ENCODE measurements around the gene LRRC55.

Gene LRRC55

GRCh38 chr11:57202281-57202680 lies 20.5 kb downstream of the LRRC55 start:
- DNase-seq (ENCODE audit: low read depth in 2 of 2), result no peak

GRCh38 chr11:57203359-57203758 lies 21.6 kb downstream of the LRRC55 start:
- DNase-seq (ENCODE audit: low read depth in 2 of 2), result no peak

GRCh38 chr11:57203882-57204480 lies 22.2 kb downstream of the LRRC55 start:
- no peak for DNase-seq (ENCODE audit: low read depth in 2 of 2)

- no peak for DNase-seq (ENCODE audit: low read depth in 2 of 2)
These were observed 23.4 kb downstream of the LRRC55 start for GRCh38 chr11:57205041-57205641.

GRCh38 chr11:57207168-57207567 lies 25.4 kb downstream of the LRRC55 start:
- no peak for DNase-seq (ENCODE audit: low read depth in 2 of 2)

- DNase-seq (ENCODE audit: low read depth in 2 of 2), result no peak
These were observed 29.0 kb downstream of the LRRC55 start for GRCh38 chr11:57210781-57211180.

- no peak for DNase-seq (ENCODE audit: low read depth in 2 of 2)
These were observed 31.8 kb downstream of the LRRC55 start for GRCh38 chr11:57213342-57214097.

GRCh38 chr11:57214098-57214417 lies 32.3 kb downstream of the LRRC55 start:
- DNase-seq (ENCODE audit: low read depth in 2 of 2), result no peak

GRCh38 chr11:57214494-57214893 lies 32.7 kb downstream of the LRRC55 start:
- no peak for DNase-seq (ENCODE audit: low read depth in 2 of 2)

GRCh38 chr11:57216463-57216862 lies 34.7 kb downstream of the LRRC55 start:
- DNase-seq (ENCODE audit: low read depth in 2 of 2), result no peak

GRCh38 chr11:57217053-57217452 lies 35.3 kb downstream of the LRRC55 start:
- no peak for DNase-seq (ENCODE audit: low read depth in 2 of 2)

- DNase-seq (ENCODE audit: low read depth in 2 of 2), result no peak
These were observed 37.4 kb downstream of the LRRC55 start for GRCh38 chr11:57219021-57219627.

GRCh38 chr11:57222239-57222638 lies 40.5 kb downstream of the LRRC55 start:
- no peak for DNase-seq (ENCODE audit: low read depth in 2 of 2)

- no peak for DNase-seq (ENCODE audit: low read depth in 2 of 2)
These were observed 41.8 kb downstream of the LRRC55 start for GRCh38 chr11:57223601-57224000.

- DNase-seq (ENCODE audit: low read depth in 2 of 2), result no peak
These were observed 42.4 kb downstream of the LRRC55 start for GRCh38 chr11:57224128-57224527.

- DNase-seq (ENCODE audit: low read depth in 2 of 2), result no peak
These were observed 42.8 kb downstream of the LRRC55 start for GRCh38 chr11:57224537-57224936.

- DNase-seq (ENCODE audit: low read depth in 2 of 2), result no peak
These were observed 46.8 kb downstream of the LRRC55 start for GRCh38 chr11:57228600-57228999.

- DNase-seq (ENCODE audit: low read depth in 2 of 2), result no peak
These were observed 48.6 kb downstream of the LRRC55 start for GRCh38 chr11:57230316-57230715.

- DNase-seq (ENCODE audit: low read depth in 2 of 2), result no peak
These were observed 49.2 kb downstream of the LRRC55 start for GRCh38 chr11:57230791-57231538.

- no peak for DNase-seq (ENCODE audit: low read depth in 2 of 2)
These were observed 49.9 kb downstream of the LRRC55 start for GRCh38 chr11:57231539-57232253.

- no peak for DNase-seq (ENCODE audit: low read depth in 2 of 2)
These were observed 51.9 kb downstream of the LRRC55 start for GRCh38 chr11:57233702-57234101.
